WTC11 (cell line): ENCODE measurements around the gene ARVCF. TPM values are rescaled to one million over a fixed set of nuclear protein-coding genes. Genes with fewer than 3 reads are reported as not detected.

Source experiments
- ATAC-seq: fragments of 200-7000 bp; cut with Tn5 transposase; 2 replicates; pipeline ENCODE4 v1.10.0; 2021; ENCODE audit warnings: mild to moderate bottlenecking, moderate library complexity
- CTCF ChIA-PET: fragments of 300-600 bp; sonication (Branson Sonifier 250); formaldehyde crosslinking; loops from one replicate; lab custom pipeline; 2021; ENCODE audit warnings: antibody characterized with exemption; lab: Charles Lee
- POLR2A ChIA-PET: fragments of 350-600 bp; sonication (Branson Sonifier 250); formaldehyde crosslinking; loops from one replicate; lab custom pipeline; 2021; ENCODE audit warnings: antibody characterized with exemption; lab: Charles Lee
- DNase-seq: peaks from one replicate; pipeline ENCODE4 v3.0.0; 2021; ENCODE audit warnings: low spot score
- H3K27ac Mint-ChIP-seq: 2 replicates; pipeline ENCODE4 v1.8.0; 2021; ENCODE audit warnings: mixed read lengths
- H3K27me3 Mint-ChIP-seq: 2 replicates; pipeline ENCODE4 v1.8.0; 2021; ENCODE audit warnings: low read depth, mild to moderate bottlenecking, moderate library complexity, mixed read lengths
- H3K36me3 Mint-ChIP-seq: 2 replicates; pipeline ENCODE4 v1.8.0; 2021; ENCODE audit warnings: mixed read lengths
- H3K4me1 Mint-ChIP-seq: 2 replicates; pipeline ENCODE4 v1.8.0; 2022; ENCODE audit warnings: mixed read lengths
- H3K4me3 Mint-ChIP-seq: 2 replicates; pipeline ENCODE4 v1.8.0; 2021; ENCODE audit warnings: mild to moderate bottlenecking, moderate library complexity, mixed read lengths
- H3K9me3 Mint-ChIP-seq: 2 replicates; pipeline ENCODE4 v1.8.0; 2021; ENCODE audit warnings: mixed read lengths
- ATF1 ChIP-seq: sonication (generic); formaldehyde crosslinking; IDR thresholded peaks from 2 replicates; pipeline ENCODE4 v1.8.1; 2023; ENCODE audit warnings: mild to moderate bottlenecking, moderate library complexity, missing genetic modification reagents
- ATF2 ChIP-seq: sonication (generic); formaldehyde crosslinking; IDR thresholded peaks from 2 replicates; pipeline ENCODE4 v1.8.1; 2022; ENCODE audit warnings: low read depth, missing genetic modification reagents, borderline replicate concordance
- CBFB ChIP-seq: sonication (generic); formaldehyde crosslinking; IDR thresholded peaks from 2 replicates; pipeline ENCODE4 v1.8.1; 2022; ENCODE audit warnings: mild to moderate bottlenecking, low read depth, missing genetic modification reagents
- CDX4 ChIP-seq: fragments of 250-450 bp; sonication (Bioruptor Pico); IDR thresholded peaks from 2 replicates; pipeline ENCODE4 v1.9.0; 2021; ENCODE audit warnings: moderate library complexity, mild to moderate bottlenecking, inconsistent platforms, borderline replicate concordance
- ERG ChIP-seq: fragments of 250-450 bp; sonication (Bioruptor Pico); IDR thresholded peaks from 2 replicates; pipeline ENCODE4 v1.8.0; 2021; ENCODE audit warnings: mild to moderate bottlenecking
- FOXJ3 ChIP-seq: sonication (generic); formaldehyde crosslinking; IDR thresholded peaks from 2 replicates; pipeline ENCODE4 v1.9.0; 2021; ENCODE audit warnings: missing genetic modification reagents, mild to moderate bottlenecking, borderline replicate concordance
- MLX ChIP-seq: sonication (generic); formaldehyde crosslinking; IDR thresholded peaks from 2 replicates; pipeline ENCODE4 v1.8.1; 2023; ENCODE audit warnings: mild to moderate bottlenecking, missing genetic modification reagents, moderate library complexity
- MYBL2 ChIP-seq: sonication (generic); formaldehyde crosslinking; IDR thresholded peaks from 2 replicates; pipeline ENCODE4 v1.8.1; 2023; ENCODE audit warnings: mild to moderate bottlenecking, moderate library complexity, missing genetic modification reagents
- NFYB ChIP-seq: sonication (generic); formaldehyde crosslinking; conservative IDR thresholded peaks from 2 replicates; pipeline ENCODE4 v1.8.0; 2022; ENCODE audit warnings: low read depth, missing genetic modification reagents
- NR2C2 ChIP-seq: sonication (generic); formaldehyde crosslinking; IDR thresholded peaks from 2 replicates; pipeline ENCODE4 v1.8.0; 2022; ENCODE audit warnings: mild to moderate bottlenecking, missing genetic modification reagents
- TCF7 ChIP-seq: sonication (generic); formaldehyde crosslinking; IDR thresholded peaks from 2 replicates; pipeline ENCODE4 v1.8.0; 2022; ENCODE audit warnings: mild to moderate bottlenecking, low read depth, missing genetic modification reagents, moderate library complexity
- TP53 ChIP-seq: sonication (generic); formaldehyde crosslinking; IDR thresholded peaks from 2 replicates; pipeline ENCODE4 v1.8.1; 2023; ENCODE audit warnings: mild to moderate bottlenecking, missing genetic modification reagents
- ZNF219 ChIP-seq: sonication (generic); formaldehyde crosslinking; IDR thresholded peaks from 2 replicates; pipeline ENCODE4 v1.8.0; 2023; ENCODE audit warnings: missing genetic modification reagents, mild to moderate bottlenecking, borderline replicate concordance
- ZNF232 ChIP-seq: sonication (generic); formaldehyde crosslinking; IDR thresholded peaks from 2 replicates; pipeline ENCODE4 v1.8.0; 2022; ENCODE audit warnings: mild to moderate bottlenecking, missing genetic modification reagents
- ZNF263 ChIP-seq: sonication (generic); formaldehyde crosslinking; IDR thresholded peaks from 2 replicates; pipeline ENCODE4 v1.8.1; 2022; ENCODE audit warnings: low read depth, mild to moderate bottlenecking, moderate library complexity, missing genetic modification reagents
- ZNF425 ChIP-seq: fragments of 250-450 bp; sonication (Bioruptor Pico); conservative IDR thresholded peaks from 2 replicates; pipeline ENCODE4 v1.9.0; 2021; ENCODE audit warnings: mild to moderate bottlenecking
- total RNA-seq: library from RNA; stranded (reverse); gene quantifications from 3 replicates; pipeline ENCODE4 v1.2.3, GENCODE V29; 2021
- TF ChIP-seq, protein P1 (sequence below): sonication (generic); formaldehyde crosslinking; IDR thresholded peaks from 2 replicates; pipeline ENCODE4 v1.8.0; 2022; ENCODE audit warnings: mild to moderate bottlenecking, missing genetic modification reagents
- TF ChIP-seq, protein P2 (sequence below): sonication (generic); formaldehyde crosslinking; IDR thresholded peaks from 2 replicates; pipeline ENCODE4 v1.8.1; 2023; ENCODE audit warnings: mild to moderate bottlenecking, missing genetic modification reagents, borderline replicate concordance
- TF ChIP-seq, protein P3 (sequence below): sonication (generic); formaldehyde crosslinking; IDR thresholded peaks from 2 replicates; pipeline ENCODE4 v1.8.1; 2022; ENCODE audit warnings: low read depth, mild to moderate bottlenecking, moderate library complexity, missing genetic modification reagents, borderline replicate concordance

The ARVCF gene
- total RNA-seq, 1 experiment from 2014 or later: 65.4 TPM

- TF ChIP-seq MYBL2 (no peak), CBFB (CRISPR knock-in tag) (no peak), CDX4 (CRISPR knock-in tag) (no peak), ERG (CRISPR knock-in tag) (no peak), FOXJ3 (CRISPR knock-in tag) (no peak), ATF1 (no peak)
Measured at GRCh38 chr22:20011123-20011992, 5.3 kb downstream of the ARVCF start (continued).

- H3K4me1 Mint-ChIP-seq: peaks cover 6% of the 10 kb centered on the region; the same call in 1 of the 2 replicates
- H3K27ac Mint-ChIP-seq: peak overlapping the region; percentile 82; the same call in 1 of the 2 replicates
- ChIA-PET POLR2A (no interaction called here), CTCF (interaction anchor here (1.1 to 6.5 kb wide), 5 partner anchors 9 to 48 kb away, joined by 3 to 181 read pairs (median 5); no protein-coding TSS in a partner anchor)
- H3K4me3 Mint-ChIP-seq: no peak overlapping the region
- DNase-seq: no peak
- no peak for ATAC-seq
- H3K36me3 Mint-ChIP-seq: 0 out of 2 replicates have a peak, but pooled peaks cover 3% of the 10 kb centered on the region
- H3K27me3 Mint-ChIP-seq: peaks cover 10% of the 10 kb centered on the region
- peaks cover 3% of the 10 kb centered on the region; the same call in 1 of the 2 replicates for H3K9me3 Mint-ChIP-seq
- TF ChIP-seq ZNF219 (no peak), NFYB (CRISPR knock-in tag) (no peak), MLX (no peak), ZNF232 (CRISPR knock-in tag) (no peak), ATF2 (CRISPR knock-in tag) (no peak), ZNF425 (CRISPR knock-in tag) (no peak), TP53 (CRISPR knock-in tag) (no peak), NR2C2 (CRISPR knock-in tag) (no peak), TCF7 (CRISPR knock-in tag) (no peak), ZNF263 (CRISPR knock-in tag) (no peak)
- TF ChIP-seq, protein P1, sequence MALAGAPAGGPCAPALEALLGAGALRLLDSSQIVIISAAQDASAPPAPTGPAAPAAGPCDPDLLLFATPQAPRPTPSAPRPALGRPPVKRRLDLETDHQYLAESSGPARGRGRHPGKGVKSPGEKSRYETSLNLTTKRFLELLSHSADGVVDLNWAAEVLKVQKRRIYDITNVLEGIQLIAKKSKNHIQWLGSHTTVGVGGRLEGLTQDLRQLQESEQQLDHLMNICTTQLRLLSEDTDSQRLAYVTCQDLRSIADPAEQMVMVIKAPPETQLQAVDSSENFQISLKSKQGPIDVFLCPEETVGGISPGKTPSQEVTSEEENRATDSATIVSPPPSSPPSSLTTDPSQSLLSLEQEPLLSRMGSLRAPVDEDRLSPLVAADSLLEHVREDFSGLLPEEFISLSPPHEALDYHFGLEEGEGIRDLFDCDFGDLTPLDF (CRISPR knock-in tag): no peak
- TF ChIP-seq, protein P2, sequence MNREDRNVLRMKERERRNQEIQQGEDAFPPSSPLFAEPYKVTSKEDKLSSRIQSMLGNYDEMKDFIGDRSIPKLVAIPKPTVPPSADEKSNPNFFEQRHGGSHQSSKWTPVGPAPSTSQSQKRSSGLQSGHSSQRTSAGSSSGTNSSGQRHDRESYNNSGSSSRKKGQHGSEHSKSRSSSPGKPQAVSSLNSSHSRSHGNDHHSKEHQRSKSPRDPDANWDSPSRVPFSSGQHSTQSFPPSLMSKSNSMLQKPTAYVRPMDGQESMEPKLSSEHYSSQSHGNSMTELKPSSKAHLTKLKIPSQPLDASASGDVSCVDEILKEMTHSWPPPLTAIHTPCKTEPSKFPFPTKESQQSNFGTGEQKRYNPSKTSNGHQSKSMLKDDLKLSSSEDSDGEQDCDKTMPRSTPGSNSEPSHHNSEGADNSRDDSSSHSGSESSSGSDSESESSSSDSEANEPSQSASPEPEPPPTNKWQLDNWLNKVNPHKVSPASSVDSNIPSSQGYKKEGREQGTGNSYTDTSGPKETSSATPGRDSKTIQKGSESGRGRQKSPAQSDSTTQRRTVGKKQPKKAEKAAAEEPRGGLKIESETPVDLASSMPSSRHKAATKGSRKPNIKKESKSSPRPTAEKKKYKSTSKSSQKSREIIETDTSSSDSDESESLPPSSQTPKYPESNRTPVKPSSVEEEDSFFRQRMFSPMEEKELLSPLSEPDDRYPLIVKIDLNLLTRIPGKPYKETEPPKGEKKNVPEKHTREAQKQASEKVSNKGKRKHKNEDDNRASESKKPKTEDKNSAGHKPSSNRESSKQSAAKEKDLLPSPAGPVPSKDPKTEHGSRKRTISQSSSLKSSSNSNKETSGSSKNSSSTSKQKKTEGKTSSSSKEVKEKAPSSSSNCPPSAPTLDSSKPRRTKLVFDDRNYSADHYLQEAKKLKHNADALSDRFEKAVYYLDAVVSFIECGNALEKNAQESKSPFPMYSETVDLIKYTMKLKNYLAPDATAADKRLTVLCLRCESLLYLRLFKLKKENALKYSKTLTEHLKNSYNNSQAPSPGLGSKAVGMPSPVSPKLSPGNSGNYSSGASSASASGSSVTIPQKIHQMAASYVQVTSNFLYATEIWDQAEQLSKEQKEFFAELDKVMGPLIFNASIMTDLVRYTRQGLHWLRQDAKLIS (CRISPR knock-in tag): no peak
- TF ChIP-seq, protein P3, sequence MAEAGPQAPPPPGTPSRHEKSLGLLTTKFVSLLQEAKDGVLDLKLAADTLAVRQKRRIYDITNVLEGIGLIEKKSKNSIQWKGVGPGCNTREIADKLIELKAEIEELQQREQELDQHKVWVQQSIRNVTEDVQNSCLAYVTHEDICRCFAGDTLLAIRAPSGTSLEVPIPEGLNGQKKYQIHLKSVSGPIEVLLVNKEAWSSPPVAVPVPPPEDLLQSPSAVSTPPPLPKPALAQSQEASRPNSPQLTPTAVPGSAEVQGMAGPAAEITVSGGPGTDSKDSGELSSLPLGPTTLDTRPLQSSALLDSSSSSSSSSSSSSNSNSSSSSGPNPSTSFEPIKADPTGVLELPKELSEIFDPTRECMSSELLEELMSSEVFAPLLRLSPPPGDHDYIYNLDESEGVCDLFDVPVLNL (CRISPR knock-in tag): no peak
Measured at GRCh38 chr22:20010307-20011122, 6.1 kb downstream of the ARVCF start.
